AG09309 (cell line): Measurements from ENCODE around the gene CLDN14.

ENCODE experiments used
- DNase-seq: peaks from one replicate; pipeline ENCODE4 v3.0.0-alpha.2; 2010; ENCODE audit warnings: low read depth
- H3K4me3 ChIP-seq: 2 replicates; pipeline ENCODE4 v1.5.1; 2011; ENCODE audit warnings: mild to moderate bottlenecking, low read depth, low read length, moderate library complexity; ENCODE audit not compliant: control insufficient read depth
- TF ChIP-seq, protein P1 (sequence below): IDR thresholded peaks from 2 replicates; pipeline ENCODE4 v1.5.1; 2011; ENCODE audit warnings: mild to moderate bottlenecking, low read depth, low read length, inconsistent platforms; ENCODE audit not compliant: insufficient read depth, control insufficient read depth; ENCODE audit errors: missing control alignments

Gene CLDN14, protein sequence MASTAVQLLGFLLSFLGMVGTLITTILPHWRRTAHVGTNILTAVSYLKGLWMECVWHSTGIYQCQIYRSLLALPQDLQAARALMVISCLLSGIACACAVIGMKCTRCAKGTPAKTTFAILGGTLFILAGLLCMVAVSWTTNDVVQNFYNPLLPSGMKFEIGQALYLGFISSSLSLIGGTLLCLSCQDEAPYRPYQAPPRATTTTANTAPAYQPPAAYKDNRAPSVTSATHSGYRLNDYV

DNA sequence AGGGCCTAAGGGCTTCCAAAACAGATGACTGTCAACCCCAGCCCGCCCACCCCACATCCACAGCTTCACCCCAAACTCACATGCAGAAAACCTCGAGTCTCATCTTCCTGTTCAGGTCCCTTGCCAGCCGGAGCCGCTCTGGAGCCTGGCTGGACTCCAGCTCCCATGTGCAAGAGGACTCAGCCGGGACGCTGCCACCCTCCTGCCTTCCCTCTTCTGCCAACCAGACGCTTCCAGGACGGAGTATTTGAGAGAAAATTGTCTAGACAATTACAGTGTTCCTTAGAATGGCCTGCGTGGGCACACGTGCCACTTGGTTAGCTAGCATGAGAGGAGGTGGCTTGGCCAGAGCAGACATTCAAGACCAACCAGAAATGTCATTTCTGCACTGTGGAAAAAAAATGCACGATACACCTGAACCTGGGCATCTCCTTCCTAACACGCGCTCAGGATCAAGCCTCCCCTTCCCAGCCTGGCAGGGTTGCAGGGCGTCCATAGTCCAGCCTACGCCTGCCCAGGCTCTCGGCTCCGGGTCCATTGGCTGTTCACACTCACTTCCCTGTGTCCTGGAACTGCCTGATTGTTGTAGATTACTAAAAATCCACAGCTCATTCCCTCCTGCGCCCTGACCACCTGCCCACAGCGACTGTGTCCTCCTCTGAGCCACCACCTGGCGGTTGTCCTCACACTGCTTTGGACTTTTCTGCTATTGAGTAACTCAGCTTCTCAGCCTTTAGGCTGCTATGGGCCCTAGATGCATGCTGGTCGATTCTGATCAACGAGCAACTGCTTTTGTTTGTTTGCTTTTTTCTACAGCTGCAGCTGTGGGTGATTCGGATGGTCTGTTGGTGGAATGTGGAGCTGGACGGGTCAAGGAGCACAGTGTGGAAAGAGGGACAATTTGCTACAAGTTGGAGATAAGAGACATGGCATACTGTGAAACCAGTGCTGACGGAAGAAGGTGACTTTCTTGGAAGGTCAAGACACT, at the start of gene CLDN14:
Gene CLDN14 (minus strand): TSS at position 708 of the 988 bp plus-strand sequence. CDS start 18,427 bp downstream, outside the sequence.
- H3K4me3 ChIP-seq = no peak within 1 kb of the TSS
- TF ChIP-seq, protein P1, sequence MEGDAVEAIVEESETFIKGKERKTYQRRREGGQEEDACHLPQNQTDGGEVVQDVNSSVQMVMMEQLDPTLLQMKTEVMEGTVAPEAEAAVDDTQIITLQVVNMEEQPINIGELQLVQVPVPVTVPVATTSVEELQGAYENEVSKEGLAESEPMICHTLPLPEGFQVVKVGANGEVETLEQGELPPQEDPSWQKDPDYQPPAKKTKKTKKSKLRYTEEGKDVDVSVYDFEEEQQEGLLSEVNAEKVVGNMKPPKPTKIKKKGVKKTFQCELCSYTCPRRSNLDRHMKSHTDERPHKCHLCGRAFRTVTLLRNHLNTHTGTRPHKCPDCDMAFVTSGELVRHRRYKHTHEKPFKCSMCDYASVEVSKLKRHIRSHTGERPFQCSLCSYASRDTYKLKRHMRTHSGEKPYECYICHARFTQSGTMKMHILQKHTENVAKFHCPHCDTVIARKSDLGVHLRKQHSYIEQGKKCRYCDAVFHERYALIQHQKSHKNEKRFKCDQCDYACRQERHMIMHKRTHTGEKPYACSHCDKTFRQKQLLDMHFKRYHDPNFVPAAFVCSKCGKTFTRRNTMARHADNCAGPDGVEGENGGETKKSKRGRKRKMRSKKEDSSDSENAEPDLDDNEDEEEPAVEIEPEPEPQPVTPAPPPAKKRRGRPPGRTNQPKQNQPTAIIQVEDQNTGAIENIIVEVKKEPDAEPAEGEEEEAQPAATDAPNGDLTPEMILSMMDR = no peak
- DNase-seq = no peak

DNA sequence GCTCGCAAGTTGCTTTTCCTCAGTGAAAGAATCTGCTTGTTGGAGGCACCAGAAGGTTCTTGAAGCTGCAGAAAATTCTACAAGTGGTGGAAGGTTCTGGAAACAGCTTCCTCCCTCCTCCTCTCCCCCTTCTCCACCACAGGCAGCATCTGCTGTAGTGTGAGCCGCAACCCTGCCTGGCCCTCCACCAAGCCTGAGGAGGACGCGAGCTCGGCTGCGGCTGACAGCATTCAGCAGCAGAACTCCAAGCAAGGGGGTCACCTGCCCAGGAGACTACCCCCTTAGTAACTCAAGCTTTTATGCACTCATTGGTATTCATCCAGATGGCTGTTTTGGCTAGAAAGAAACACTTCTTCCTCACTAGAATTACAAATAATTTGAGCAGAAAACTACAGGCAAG, 48.8 kb upstream of the CLDN14 start:
- DNase-seq = no peak
- TF ChIP-seq, protein P1 = no peak
- no peak overlapping the region for H3K4me3 ChIP-seq

DNA sequence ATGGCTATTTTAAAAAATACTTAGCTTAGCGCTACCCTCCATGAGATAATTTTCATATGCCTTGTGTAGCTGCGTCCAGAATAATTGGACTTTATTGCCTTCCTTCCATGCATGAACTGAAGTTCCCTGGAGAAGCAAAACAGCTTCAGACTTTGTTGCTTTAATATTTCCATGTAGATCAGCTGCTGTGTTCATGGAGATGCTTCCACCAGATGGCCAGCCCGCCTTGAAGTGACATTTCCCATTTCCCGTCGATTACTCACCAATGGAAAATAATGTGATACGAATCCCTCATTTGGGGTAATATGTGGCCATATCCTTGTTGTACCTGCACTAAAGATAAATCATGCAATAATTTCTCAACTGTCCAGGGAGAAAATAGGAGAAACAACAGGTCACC, 47.4 kb upstream of the CLDN14 start:
- DNase-seq = no peak
- TF ChIP-seq, protein P1 = no peak
- H3K4me3 ChIP-seq = no peak overlapping the region

DNA sequence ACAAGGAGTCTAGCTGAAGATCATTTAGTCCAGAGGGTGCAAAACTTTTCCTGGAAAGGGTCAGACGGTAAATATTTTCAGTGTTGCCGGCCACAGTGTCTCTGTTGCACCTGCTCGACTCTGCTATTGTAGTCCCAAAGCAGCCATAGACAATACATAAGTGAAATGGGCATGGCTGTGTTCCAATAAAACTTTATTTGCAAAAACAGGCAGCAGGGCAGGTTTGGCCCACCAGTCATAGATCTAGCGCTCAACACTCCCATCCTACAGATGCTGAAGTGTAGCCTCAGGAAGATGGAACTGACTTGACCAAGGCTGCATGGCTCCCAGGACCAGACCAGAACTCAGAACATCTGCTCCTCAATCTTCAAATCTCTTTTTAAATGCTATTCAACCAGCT, 46.2 kb upstream of the CLDN14 start:
- H3K4me3 ChIP-seq = no peak overlapping the region
- DNase-seq = no peak
- TF ChIP-seq, protein P1 = no peak

DNA sequence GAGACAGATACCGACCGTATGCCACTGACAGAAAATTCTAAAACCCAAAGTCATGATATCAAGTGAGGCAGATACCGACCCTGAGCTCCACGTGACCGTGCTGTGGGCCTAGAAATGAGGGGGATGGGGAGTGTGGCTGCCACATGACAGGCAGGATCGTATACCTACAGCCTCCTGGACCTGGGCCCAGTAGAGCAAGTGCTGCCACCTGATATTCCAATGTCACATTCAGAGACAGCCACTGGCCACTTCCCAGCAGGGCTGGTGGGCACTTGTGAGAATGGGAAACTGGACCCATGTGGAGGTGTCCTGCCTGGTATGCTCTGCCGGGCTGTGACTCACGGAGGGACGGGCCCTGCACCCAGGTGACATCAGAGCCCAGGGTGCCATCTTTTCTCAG, 44.6 kb upstream of the CLDN14 start:
- TF ChIP-seq, protein P1 = no peak

DNA sequence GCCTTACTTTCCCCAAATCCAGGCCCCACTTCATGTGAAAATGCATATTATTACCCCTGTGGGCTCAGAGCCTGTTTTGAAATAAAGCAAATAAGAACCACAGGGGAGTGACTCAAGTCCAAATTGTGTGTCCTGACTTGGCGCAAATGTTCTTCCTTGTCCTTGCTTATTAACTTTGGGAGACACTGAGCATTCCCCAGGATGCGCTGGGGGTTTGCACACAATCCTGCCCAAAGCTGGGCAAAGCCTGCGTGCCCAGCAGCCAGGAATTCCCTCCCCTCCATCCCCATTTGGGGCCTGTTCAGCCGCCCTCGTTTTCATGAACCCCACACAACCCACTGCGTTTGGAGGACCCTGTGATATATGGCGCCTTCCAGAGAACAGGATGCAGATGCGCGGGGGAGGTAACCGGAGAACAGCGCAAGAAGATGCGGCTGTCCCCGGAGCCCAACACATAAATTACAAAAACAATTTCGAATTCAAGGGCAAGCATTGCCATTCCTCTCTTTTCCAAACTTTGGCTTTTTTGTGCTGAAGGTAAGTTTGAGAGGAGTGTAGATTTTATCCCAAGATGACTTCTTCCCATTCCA, 42.4 kb upstream of the CLDN14 start:
- no peak overlapping the region for H3K4me3 ChIP-seq
- no peak for DNase-seq
- TF ChIP-seq, protein P1 = no peak

More for the DNA sequence above, 44.6 kb upstream of the CLDN14 start:
- no peak for DNase-seq
- no peak overlapping the region for H3K4me3 ChIP-seq
